Parathyroid adenoma (tissue), 2 donors: Measurements from ENCODE around the gene SNX25.

Experiments
- H2AFZ ChIP-seq: fragments of 300-600 bp; sonication (generic); one replicate; pipeline ENCODE4 v1.7.0; 2017; ENCODE audit warnings: antibody characterized with exemption, mild to moderate bottlenecking
- H3K27ac ChIP-seq: fragments of 300-600 bp; sonication (generic); one replicate; pipeline ENCODE4 v1.7.0; 2017
- H3K27me3 ChIP-seq: fragments of 300-600 bp; sonication (generic); one replicate; pipeline ENCODE4 v1.7.0; 2017; ENCODE audit warnings: low read length; ENCODE audit not compliant: control insufficient read depth, insufficient read depth
- H3K36me3 ChIP-seq: fragments of 300-600 bp; sonication (generic); one replicate; pipeline ENCODE4 v1.7.0; 2017; ENCODE audit warnings: low read length; ENCODE audit not compliant: control insufficient read depth, insufficient read depth
- H3K4me1 ChIP-seq: fragments of 300-600 bp; sonication (generic); one replicate; pipeline ENCODE4 v1.7.0; 2017; ENCODE audit warnings: control low read depth
- H3K4me2 ChIP-seq: fragments of 300-600 bp; sonication (generic); one replicate; pipeline ENCODE4 v1.7.0; 2017; ENCODE audit warnings: low read length
- H3K4me3 ChIP-seq: fragments of 300-600 bp; sonication (generic); one replicate; pipeline ENCODE4 v1.7.0; 2017; ENCODE audit warnings: low read depth, low read length
- H3K79me2 ChIP-seq: fragments of 300-600 bp; sonication (generic); one replicate; pipeline ENCODE4 v1.7.0; 2017; ENCODE audit warnings: control low read depth
- H3K9ac ChIP-seq: fragments of 300-600 bp; sonication (generic); one replicate; pipeline ENCODE4 v1.7.0; 2017; ENCODE audit warnings: mild to moderate bottlenecking
- H3K9me3 ChIP-seq: fragments of 300-600 bp; sonication (generic); one replicate; pipeline ENCODE4 v1.7.0; 2017; ENCODE audit warnings: low read length; ENCODE audit not compliant: control insufficient read depth
- CTCF ChIP-seq: fragments of 300-600 bp; sonication (generic); IDR thresholded peaks from one replicate; pipeline ENCODE4 v1.7.0; 2017; ENCODE audit warnings: antibody characterized with exemption, mild to moderate bottlenecking
- donor health status: primary hyperparathyroidism.

SNX25 gene

GRCh38 chr4:185382754-185383153 is 173.4 kb downstream of the SNX25 start:
- no peak overlapping the region for H3K27ac ChIP-seq
- H3K4me3 ChIP-seq, result no peak overlapping the region
- H3K4me2 ChIP-seq, result no peak overlapping the region
- H3K4me1 ChIP-seq, result no peaks in the 10 kb centered on the region
- H3K9me3 ChIP-seq, result no peaks in the 10 kb centered on the region
- H3K79me2 ChIP-seq, result no peaks in the 10 kb centered on the region
- H3K27me3 ChIP-seq, result no peaks in the 10 kb centered on the region
- TF ChIP-seq CTCF, result no peak
- H3K9ac ChIP-seq, result no peak overlapping the region
- H3K36me3 ChIP-seq, result no peaks in the 10 kb centered on the region
- H2AFZ ChIP-seq, result no peak overlapping the region

- H3K4me1 ChIP-seq, result no peaks in the 10 kb centered on the region
- TF ChIP-seq CTCF, result no peak
- H3K27ac ChIP-seq, result no peak overlapping the region
- no peaks in the 10 kb centered on the region for H3K79me2 ChIP-seq
- no peak overlapping the region for H2AFZ ChIP-seq
- no peaks in the 10 kb centered on the region for H3K27me3 ChIP-seq
- H3K9ac ChIP-seq, result no peak overlapping the region
- no peak overlapping the region for H3K4me3 ChIP-seq
- H3K4me2 ChIP-seq, result no peak overlapping the region
- H3K9me3 ChIP-seq, result no peaks in the 10 kb centered on the region
- no peaks in the 10 kb centered on the region for H3K36me3 ChIP-seq
Observed at GRCh38 chr4:185383451-185383850, 174.1 kb downstream of the SNX25 start.

- H3K27ac ChIP-seq, result no peak overlapping the region
- TF ChIP-seq CTCF, result no peak
- no peaks in the 10 kb centered on the region for H3K27me3 ChIP-seq
- no peaks in the 10 kb centered on the region for H3K36me3 ChIP-seq
- no peaks in the 10 kb centered on the region for H3K9me3 ChIP-seq
- H3K4me2 ChIP-seq, result no peak overlapping the region
- H2AFZ ChIP-seq, result no peak overlapping the region
- no peak overlapping the region for H3K9ac ChIP-seq
- no peak overlapping the region for H3K4me3 ChIP-seq
- no peaks in the 10 kb centered on the region for H3K79me2 ChIP-seq
- H3K4me1 ChIP-seq, result no peaks in the 10 kb centered on the region
Observed at GRCh38 chr4:185384061-185384460, 174.7 kb downstream of the SNX25 start.

- no peaks in the 10 kb centered on the region for H3K27me3 ChIP-seq
- no peaks in the 10 kb centered on the region for H3K4me1 ChIP-seq
- no peak overlapping the region for H3K4me2 ChIP-seq
- H3K27ac ChIP-seq, result no peak overlapping the region
- H3K36me3 ChIP-seq, result no peaks in the 10 kb centered on the region
- no peaks in the 10 kb centered on the region for H3K79me2 ChIP-seq
- no peak for TF ChIP-seq CTCF
- H2AFZ ChIP-seq, result no peak overlapping the region
- H3K9me3 ChIP-seq, result no peaks in the 10 kb centered on the region
- no peak overlapping the region for H3K9ac ChIP-seq
- no peak overlapping the region for H3K4me3 ChIP-seq
Observed at GRCh38 chr4:185384930-185385331, 175.5 kb downstream of the SNX25 start.

GRCh38 chr4:185387957-185388356 is 178.6 kb downstream of the SNX25 start:
- TF ChIP-seq CTCF, result no peak
- Histone ChIP-seq H3K4me2 (no peak overlapping the region), H3K4me1 (no peaks in the 10 kb centered on the region), H3K27me3 (no peaks in the 10 kb centered on the region), H3K36me3 (no peaks in the 10 kb centered on the region), H3K27ac (no peak overlapping the region), H3K9me3 (no peaks in the 10 kb centered on the region), H3K4me3 (no peak overlapping the region), H3K9ac (no peak overlapping the region), H3K79me2 (no peaks in the 10 kb centered on the region), H2AFZ (no peak overlapping the region)
